GM18502 (cell line): ENCODE measurements around the gene PMVK.

Source experiments
- ATAC-seq: cut with Tn5 transposase; IDR thresholded peaks from one replicate; pipeline ENCODE4 v1.9.1; 2021; ENCODE audit warnings: mild to moderate bottlenecking; ENCODE audit not compliant: unreplicated experiment, poor library complexity

The PMVK gene

GRCh38 chr1:154883919-154884868 lies 52.3 kb downstream of the PMVK start:
- no peak for ATAC-seq

GRCh38 chr1:154881820-154882535 lies 54.5 kb downstream of the PMVK start:
- ATAC-seq, result no peak

- ATAC-seq, result no peak
Observed at GRCh38 chr1:154880671-154881070, 55.8 kb downstream of the PMVK start.

GRCh38 chr1:154879038-154879421 lies 57.5 kb downstream of the PMVK start:
- ATAC-seq, result no peak

- ATAC-seq, result peak; percentile 73
Observed at GRCh38 chr1:154878371-154879037, 58.0 kb downstream of the PMVK start.

GRCh38 chr1:154877370-154877974 lies 59.0 kb downstream of the PMVK start:
- no peak for ATAC-seq

GRCh38 chr1:154876842-154877369 lies 59.6 kb downstream of the PMVK start:
- ATAC-seq, result no peak
